Skin of body (tissue), 2 donors: Measurements from ENCODE around the gene NAA20. TPM values are rescaled to one million over a fixed set of nuclear protein-coding genes. Genes with fewer than 3 reads are reported as not detected.

Source experiments
- DNase-seq: peaks from one replicate; lab custom pipeline; 2025; lab: John Stamatoyannopoulos, UW
- total RNA-seq: library from RNA; depleted of rRNA; stranded (reverse); fragments of >200 nt; gene quantifications from one replicate; pipeline ENCODE4 v1.2.3, GENCODE V29; 2014

Gene NAA20
- total RNA-seq, 1 donor from 2014 or later, result 42.2 TPM

DNA sequence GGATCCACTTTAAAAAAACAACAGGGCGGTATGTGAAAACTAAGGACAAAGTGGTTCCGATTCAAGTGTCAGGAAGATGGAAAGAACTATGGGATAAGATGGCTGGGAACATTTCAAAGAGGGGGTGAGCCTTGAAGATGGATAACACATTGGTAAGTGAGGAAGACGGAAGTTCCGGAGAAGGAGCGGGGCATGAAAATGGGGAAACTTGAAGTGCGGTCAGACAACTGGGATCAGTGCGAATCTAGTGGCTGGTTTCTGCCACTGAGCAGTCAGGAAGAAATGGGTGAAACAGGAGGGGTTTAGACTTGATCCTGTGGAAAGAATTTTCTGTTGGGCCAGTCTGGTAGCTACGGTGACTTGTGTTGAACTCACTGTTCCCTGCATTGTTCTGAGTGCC is 1.2 kb downstream of the NAA20 start:
- DNase-seq, result no peak

DNA sequence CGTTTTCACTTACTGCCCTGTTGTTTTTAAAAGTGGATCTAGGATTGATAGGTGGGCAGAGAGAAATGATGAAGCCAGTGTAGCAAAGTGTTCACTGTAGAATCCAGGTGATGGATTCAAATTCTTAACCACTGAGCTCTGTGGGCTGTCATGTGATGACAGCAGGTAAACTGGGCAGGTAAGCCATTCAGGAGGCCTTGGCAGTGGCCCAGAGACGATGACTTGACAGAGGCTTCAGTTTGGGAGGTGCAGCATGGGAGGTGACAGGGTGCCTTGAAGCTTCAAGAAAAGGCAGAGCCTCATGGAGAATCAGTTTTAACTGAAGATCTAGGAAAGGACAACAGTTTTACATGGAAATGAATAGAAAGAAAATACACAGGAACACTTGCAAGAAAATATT is 2.0 kb downstream of the NAA20 start:
- no peak for DNase-seq

DNA sequence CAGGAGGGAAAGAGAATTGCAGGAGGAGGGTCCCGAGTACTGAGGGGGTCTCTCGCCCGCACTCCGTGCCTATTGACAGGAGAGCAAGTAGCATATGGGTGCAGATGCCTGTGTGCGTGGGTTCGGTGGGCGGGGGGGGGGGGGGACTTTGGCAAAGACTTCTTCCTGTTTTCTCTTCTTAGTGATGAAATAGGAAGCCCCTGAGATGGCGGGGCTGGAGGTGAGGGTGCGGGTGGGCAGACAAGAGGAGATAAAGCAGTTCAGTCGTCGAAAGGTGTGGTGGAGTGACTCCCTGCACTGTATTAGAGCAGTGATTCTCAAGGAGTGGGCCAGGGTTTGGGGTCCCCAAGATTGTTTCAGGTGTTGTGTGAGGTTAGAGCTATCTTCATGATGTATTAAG is 3.7 kb downstream of the NAA20 start:
- no peak for DNase-seq

DNA sequence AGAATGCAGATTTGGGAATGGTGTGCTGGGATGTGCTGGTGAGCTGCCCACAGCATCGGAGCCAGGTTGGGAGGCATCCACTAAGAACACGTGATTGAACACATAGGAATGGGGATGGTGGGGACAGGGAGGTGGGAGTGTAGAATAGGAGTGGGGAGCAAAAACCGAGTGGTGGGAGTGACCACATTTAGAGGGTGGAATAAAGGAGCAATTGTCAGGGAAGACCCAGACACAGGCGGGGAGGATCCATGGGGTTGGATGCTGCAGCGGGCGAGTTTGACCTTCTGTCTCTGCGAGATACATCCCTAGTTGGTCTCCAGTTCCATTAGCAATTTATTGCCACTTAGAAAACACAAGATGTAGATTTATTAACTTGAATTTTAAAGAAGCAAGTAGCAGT is 4.7 kb downstream of the NAA20 start:
- DNase-seq, result no peak

DNA sequence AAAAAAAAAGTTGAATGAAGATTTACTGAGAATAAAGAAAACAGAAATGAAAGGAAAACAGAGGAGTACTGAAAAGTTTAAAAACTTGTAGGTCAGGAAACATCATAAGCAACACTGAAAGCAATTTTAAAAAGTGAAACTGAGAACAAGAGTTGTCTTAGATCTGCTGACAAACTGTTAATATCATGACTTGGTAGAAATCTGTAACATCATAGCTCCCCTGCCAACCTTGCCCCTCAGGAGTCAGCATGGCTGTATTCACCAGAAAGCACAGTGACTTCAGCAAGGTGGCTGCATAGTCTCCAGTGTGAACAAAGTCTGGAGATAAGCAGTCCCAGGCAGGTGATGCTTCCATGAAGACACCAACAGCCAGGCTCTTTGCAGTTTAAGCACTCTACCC is 5.3 kb downstream of the NAA20 start:
- no peak for DNase-seq

DNA sequence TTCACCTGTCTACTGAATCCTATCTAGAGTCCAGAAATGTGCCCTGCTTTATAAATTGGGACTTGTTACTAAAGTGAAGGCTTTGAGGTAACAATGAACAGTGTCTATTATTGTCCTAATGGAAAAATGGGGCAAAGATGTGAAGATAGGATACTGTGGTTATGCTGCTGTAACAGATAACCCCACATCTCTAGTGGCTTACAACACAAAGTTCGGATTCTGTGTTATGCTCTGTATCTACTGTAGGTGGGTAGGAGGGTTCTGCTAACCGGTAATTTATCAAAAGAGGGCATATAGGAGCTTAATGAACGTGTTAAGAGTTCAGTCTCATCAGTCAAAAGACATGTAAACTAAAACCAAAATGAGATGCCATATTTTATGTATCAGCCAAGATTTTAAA is 6.2 kb downstream of the NAA20 start:
- no peak for DNase-seq

DNA sequence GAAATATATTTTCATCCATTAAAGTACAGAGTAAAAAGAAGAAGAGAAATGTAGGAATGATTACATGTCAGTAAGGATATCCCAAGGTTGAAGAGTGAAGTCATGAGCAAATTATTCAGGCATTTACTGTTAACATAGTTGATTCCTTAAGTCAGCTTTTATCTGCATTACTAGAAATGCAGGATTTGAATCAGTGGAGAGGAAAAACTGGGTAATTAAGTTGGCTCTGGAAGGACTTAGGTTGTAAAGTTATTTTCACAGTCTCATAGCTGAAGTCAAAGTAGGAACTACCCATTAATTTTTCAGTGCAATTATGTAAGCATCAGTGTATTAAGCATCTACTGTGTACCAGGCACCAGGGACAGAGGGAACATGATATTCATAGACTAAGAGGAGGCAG is 7.8 kb downstream of the NAA20 start:
- no peak for DNase-seq

DNA sequence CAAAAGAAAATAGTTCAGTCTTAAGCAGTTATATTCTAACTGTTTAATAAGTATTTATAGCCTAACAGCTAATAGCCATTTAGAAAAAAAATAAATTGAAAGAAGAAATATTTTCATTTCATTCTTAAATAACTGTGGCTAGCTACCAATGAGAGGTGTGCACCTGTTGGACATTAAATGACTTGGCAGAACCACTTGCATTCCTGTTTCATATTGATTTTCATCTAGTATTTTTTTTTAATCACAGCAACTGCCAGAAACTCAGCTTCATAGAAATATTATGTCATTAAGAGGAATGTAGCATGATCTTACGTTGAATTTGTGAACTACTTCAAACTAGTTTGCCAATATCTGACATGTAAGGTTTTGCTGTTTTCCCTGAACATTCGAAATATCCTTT is 10.1 kb downstream of the NAA20 start:
- no peak for DNase-seq

DNA sequence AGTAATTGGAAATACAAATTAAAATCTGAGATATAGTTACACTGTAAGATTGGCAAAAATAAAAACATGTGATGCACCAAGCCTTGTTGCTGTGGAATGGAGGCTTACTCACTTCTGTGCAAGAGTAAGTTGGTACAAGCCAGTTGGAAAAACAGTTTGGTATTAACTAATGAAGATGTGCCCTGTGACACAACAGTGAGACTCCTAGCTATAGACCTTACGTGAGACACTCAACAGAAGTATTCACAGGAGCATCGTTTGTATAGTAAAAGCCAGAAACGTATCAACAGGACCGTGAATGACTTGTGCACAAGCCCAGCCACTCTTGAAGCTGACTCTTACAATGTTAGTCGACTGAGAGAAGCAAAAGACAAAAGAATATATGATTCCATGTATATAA is 14.6 kb downstream of the NAA20 start:
- DNase-seq, result no peak

DNA sequence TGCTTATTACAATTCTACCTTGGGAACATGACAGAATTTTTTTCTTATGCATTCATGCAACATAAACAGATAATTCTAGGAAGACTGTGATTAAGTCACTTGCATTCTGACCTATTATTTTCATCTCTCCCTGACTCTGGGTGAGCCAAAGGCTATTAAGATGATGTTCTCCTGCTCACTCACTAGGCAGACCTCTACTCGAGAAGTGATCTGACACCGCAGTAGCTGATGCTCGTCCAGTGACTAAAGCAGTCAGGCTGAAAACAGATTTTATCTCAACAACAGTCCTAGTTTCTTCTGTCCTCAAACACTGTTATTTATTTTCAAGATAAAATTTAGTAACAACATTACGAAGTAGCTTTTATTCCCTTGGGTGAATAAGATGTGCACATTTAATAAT is 17.3 kb downstream of the NAA20 start:
- no peak for DNase-seq

DNA sequence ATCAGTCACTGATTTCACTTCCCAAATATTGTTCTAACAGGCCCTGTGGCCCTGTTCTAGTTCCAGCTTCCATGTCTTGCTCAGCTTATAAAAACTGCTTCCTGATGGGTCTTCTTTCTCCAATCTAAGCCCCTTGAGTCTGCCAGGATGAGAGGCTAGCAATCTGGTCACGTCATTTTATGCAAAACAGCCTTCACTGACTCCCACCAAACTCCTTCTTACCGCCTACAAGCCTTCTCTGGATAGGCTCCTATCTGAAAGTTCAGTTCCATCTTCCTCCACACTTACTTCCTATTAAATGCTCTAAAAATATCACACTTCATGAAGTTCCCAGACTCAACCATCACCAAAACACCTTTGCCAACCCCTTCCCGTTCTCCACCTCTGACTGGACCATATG is 19.6 kb downstream of the NAA20 start:
- no peak for DNase-seq

DNA sequence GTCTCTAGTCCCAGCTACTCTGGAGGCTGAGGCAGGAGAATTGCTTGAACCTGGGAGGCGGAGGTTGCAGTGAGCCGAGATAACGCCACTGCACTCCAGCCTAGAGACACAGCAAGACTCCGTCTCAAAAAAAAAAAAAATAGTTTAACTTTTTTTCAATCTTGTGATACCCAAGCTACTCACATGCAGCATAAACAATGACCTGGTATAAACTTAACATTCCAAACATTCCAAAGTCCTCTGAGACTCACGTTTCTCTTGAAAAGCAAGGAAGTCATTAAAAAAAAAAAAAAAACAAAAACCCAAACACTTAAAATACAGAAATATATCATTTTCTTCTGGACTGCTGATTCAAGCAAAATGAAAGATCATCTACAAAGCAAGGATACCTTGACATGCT is 20.8 kb downstream of the NAA20 start:
- DNase-seq, result no peak

DNA sequence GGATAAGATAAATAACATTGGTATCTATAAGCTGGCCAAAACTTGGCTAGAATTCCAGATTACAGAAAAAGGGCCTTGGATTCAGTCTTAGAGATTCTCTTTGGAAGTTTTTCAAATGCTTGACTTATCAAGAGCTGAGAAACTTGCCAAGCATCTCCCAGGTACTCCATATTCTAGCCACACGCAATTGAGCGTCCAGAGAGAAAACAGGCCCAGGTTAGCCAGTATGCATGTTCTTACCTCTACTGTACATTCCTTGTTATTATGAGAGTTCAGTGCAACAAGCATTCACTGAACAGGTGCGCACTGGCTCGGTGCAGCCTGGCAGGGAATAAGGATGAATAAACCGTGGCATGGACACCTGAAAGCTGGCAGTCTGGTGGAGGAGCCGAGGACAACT is 21.4 kb downstream of the NAA20 start:
- no peak for DNase-seq

DNA sequence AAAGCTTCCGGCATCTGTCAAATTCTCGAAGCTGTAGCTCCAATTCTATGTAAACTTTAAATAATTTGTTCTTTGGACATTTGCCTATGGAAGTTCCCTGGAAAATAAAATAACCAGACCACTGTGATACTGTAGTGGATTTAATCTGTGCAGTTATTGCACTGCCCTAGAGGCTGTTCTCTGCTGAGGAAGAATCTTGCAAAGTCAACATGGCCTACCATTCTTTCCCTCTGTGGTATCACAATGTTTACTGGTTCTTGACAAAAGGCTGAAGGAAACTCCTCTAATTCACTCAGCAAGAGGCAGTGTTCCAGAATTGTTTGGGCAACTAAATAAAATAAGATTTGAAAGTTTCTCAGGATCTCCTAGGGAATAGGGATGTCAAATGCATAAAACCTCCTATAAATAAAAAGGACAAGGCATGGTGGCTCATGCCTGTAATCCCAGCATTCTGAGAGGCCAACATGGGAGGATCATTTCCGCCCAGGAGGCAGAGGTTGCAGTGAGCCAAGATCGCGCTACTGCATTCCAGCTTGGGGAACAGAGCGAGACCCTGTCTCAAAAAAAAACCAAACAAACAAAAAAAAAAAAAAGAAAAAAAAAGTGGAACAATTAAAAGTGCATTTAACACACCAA is 22.7 kb downstream of the NAA20 start:
- no peak for DNase-seq

DNA sequence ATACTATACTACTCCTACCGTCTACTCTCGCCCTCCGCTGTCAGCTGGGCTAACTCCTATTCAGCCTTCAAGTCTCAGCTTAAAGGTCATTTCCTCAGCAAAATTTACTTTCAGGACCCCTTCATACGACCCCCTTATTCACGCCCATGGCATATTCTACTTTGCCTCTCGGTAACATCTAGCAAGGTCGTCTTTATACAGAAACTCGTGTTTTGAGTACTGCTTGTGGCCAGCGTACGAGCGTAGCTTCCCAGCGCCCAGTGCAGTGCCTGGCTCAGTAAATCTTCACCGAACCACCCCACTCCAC is 34.6 kb downstream of the NAA20 start:
- DNase-seq, result no peak

DNA sequence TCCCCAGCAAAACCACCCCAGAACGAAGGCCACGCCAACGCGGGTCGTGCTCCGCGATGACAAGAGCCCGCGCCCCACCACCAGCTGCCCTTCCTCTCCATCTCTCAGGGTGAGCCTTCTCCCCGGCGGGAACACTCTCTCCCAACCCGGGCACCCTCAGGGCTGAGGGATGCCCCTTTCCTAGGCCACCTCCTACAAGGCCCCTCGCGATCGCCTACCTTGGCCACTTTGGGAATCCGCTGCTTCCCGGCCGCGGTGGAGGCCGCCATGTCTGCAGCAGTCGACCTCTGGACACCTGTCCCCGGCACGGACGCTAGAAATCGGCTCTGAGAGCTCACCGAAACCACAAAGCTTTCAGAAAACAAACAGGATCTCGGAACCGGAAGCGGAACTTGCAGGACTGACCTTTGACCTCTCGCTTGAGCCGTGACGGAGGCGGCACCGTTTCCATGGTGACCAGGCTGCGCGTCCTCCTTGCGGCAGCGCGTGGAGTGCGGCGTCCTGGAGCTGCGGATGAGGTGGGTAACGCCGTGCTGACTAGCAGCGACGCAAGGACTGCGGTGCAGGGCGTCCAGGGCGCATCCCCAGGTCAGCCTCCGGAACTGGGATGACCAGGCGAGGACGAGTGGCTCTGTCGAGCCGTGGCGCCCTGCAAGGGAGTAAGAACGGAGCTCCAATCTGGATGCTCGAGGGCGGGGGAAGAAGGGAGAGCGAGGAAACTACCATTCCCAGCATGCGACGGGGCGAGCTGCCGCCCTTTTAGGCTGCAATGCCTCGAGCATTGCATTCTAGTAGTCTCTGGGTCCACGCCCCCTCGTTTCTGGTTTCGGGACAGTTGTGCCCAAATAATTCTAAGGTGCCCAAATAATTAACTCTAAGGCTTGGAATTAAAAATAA is 35.2 kb downstream of the NAA20 start, which contains the start of the genes CFAP61 and CRNKL1:
CFAP61 (plus strand) TSS at position 459 of the 897 bp plus-strand sequence. CDS start 4,122 bp downstream, outside the sequence.
CRNKL1 (minus strand) TSS at position 393 of the 897 bp plus-strand sequence; CDS start at position 269, 124 bp downstream.
- peak; percentile 99 for DNase-seq

DNA sequence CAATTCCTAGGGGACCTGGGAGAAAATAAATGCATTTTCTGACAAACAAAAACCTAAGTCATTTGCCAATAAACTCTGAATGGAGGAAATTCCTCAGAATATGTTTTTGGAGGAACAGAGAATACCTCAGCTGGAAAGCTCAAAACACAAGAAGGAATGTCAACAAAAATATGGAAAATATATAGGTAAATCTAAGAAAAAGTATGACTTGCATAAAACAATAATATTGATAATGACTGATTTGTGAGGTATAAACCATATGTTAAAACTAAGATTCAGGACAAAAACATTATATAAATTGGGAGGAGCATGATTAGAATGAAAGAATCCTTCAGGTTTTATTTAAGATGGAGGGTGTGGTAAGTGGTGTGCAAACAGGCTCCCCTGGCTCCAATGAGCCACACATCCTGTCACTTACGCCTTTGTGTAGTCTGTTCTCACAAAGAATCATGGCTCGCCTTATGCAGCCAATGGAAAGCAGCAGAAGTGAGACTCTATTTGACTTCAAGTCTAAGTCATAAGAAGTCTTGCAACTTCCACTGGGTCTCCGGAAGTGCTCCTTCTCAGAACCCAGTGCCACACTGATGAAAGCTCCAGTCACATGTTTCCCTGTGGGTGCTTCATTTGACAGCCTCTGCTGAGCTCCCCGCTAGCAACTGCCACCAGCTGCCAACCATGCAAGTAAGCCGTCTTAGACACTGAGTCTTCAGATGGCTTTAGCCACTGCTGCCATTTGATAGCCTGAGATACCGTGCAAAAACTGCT is 43.3 kb downstream of the NAA20 start:
- DNase-seq, result no peak

DNA sequence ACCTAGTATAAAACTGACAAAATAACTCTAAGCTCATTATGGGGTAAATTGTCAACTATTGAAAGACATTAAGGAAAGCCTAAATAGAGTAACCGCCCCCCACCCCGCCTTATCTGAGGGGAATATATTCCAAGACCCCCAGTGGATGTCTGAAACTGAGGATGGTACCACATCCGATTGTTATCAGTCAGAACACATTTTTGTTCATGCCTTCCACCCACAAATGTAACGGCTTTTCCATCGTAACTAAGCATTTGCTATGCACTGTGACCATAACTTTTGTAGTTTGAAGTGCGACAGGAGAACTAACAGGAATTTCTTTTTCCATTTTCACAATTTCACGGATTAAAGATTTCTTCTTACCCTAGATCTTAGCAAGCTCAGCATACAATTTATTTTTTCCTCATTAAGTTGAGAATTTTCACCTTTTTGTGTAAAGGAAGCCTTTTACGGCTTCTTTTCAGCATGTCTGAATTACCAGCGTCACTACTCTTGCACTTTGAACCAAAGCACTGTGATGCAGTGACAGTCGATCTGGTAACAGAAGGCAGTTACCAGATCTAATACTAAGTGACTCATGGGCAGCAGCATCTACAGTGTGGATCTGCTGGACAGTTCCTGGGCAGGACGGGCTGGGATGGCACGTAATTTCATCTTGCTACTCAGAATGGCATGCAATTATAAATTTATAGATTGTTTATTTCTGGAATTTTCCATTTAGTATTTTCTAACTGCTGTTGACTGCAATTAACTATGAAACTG is 47.0 kb downstream of the NAA20 start:
- no peak for DNase-seq

DNA sequence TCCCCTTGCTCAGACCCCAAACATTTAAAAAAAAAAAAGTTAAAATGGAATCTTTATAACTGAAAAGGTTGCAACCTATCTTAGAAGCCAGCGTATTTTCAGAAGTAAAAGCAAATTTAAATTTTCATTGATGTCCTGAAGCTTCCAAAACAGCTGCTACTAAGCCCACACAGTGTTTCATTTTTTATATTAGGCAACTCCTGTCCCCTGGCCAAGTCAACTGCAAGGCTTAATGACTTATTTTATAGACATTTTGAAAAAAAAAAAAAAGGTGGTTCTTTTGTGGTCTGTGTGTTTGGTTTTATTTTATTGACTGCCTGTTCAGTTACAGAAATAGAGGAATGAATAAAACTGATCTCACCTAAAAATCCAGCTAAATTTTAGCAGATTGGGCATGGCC is 48.2 kb downstream of the NAA20 start:
- DNase-seq, result no peak

DNA sequence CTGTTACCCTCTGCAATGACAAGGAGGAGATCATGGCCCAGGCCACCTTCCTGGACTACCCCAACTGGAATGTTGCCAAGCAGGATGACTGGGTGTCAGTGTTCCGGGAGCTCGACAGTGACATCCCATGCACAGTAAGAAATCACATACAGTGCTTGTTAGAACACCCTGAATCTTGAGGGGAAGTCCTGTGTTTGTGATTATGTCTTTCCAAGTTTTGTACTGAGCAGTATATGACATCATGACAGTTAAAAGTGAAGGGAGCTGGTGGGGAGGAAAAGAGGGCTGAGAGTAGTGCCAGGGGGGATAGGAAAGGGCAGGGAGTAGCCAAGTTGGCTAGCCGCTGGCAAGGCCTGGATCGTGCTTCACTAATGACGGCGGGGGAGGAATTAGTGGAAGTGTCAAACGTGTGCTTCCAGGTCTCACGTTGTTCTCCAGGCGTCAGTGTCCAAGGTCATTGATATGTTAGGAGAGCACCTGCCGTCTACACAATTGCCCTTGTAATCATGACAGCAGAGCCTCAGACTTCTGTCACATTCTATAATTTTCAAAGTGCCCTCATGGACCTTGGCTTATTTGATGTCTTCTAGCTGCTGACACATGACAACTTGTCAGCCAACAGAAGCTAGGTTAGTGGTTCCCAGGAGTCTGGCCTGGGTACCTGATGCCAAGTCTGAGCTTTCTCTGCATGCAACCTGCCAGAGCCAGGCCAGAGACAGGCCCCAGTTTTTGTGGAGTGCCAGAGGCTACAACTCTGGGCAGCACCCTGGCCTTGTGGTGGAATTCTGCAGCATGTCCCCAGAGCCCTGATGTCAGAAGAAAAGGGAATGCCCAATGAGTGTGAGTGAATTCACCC is 53.9 kb downstream of the NAA20 start:
- DNase-seq, result no peak
